HFFc6 (cell line): Measurements from ENCODE around the gene ATP5PO. TPM values are rescaled to one million over a fixed set of nuclear protein-coding genes. Genes with fewer than 3 reads are reported as not detected.

Source experiments
- DNase-seq: peaks from one replicate; pipeline ENCODE4 v3.0.0-alpha.2; 2018
- H3K27ac Mint-ChIP-seq: 2 replicates; pipeline ENCODE4 v1.8.0; 2020; ENCODE audit warnings: mild to moderate bottlenecking, mixed read lengths
- H3K27me3 Mint-ChIP-seq: 2 replicates; pipeline ENCODE4 v1.8.0; 2021; ENCODE audit warnings: mild to moderate bottlenecking, moderate library complexity, mixed read lengths; ENCODE audit not compliant: insufficient read depth
- H3K36me3 Mint-ChIP-seq: 2 replicates; pipeline ENCODE4 v1.8.0; 2021; ENCODE audit warnings: low read depth, mixed read lengths
- H3K4me1 Mint-ChIP-seq: 2 replicates; pipeline ENCODE4 v1.8.0; 2020; ENCODE audit warnings: low read depth, mixed read lengths
- H3K4me3 Mint-ChIP-seq: 2 replicates; pipeline ENCODE4 v1.8.0; 2020; ENCODE audit warnings: mild to moderate bottlenecking, moderate library complexity, mixed read lengths
- H3K9me3 Mint-ChIP-seq: 2 replicates; pipeline ENCODE4 v1.8.0; 2020; ENCODE audit warnings: mild to moderate bottlenecking, mixed read lengths
- total RNA-seq, 6 experiments: library from RNA; stranded (reverse); fragmentation: NEBNext Ultra II Directional; extraction: Animal tissue kit (Norgen Biotek cat#: 25700); gene quantifications; 2 replicates in 1 of 6; 3 replicates in 5 of 6; pipeline ENCODE4 v1.2.3, GENCODE V29; 2021
- TF ChIP-seq, protein P1 (sequence below): fragments of 200-600 bp; sonication (generic); IDR thresholded peaks from 2 replicates; pipeline ENCODE4 v1.5.0; 2021; ENCODE audit warnings: antibody characterized with exemption, mild to moderate bottlenecking

Gene ATP5PO
- total RNA-seq, 6 experiments from 2014 or later = 175 to 206 (median 192) TPM

DNA sequence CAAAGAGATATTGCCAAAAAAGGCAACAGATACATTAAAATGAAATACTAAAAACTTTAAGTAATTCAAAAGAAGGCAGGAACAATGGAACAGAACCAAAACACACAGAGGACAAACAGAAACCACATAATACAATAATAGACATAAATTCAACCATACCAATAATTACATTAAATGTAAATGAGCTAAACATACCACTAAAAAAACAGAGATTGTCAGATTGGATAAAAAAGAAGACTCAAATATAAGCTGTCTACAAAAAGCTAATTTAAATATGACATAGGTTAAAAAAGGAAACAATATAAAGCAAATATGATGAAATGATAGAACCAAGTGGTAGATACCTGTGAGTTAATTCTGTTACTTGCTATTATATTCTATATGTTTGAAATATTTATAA, 44.1 kb upstream of the ATP5PO start:
- H3K9me3 Mint-ChIP-seq = peaks cover 16% of the 10 kb centered on the region
- peaks cover 10% of the 10 kb centered on the region for H3K36me3 Mint-ChIP-seq
- DNase-seq = no peak
- no peak overlapping the region for H3K4me3 Mint-ChIP-seq
- TF ChIP-seq, protein P1, sequence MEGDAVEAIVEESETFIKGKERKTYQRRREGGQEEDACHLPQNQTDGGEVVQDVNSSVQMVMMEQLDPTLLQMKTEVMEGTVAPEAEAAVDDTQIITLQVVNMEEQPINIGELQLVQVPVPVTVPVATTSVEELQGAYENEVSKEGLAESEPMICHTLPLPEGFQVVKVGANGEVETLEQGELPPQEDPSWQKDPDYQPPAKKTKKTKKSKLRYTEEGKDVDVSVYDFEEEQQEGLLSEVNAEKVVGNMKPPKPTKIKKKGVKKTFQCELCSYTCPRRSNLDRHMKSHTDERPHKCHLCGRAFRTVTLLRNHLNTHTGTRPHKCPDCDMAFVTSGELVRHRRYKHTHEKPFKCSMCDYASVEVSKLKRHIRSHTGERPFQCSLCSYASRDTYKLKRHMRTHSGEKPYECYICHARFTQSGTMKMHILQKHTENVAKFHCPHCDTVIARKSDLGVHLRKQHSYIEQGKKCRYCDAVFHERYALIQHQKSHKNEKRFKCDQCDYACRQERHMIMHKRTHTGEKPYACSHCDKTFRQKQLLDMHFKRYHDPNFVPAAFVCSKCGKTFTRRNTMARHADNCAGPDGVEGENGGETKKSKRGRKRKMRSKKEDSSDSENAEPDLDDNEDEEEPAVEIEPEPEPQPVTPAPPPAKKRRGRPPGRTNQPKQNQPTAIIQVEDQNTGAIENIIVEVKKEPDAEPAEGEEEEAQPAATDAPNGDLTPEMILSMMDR = no peak
- peaks cover 34% of the 10 kb centered on the region for H3K4me1 Mint-ChIP-seq
- H3K27ac Mint-ChIP-seq = no peak overlapping the region
- H3K27me3 Mint-ChIP-seq = no peaks in the 10 kb centered on the region

- Mint-ChIP-seq H3K36me3 (peaks cover 2% of the 10 kb centered on the region), H3K27ac (no peak overlapping the region), H3K4me3 (no peak overlapping the region), H3K27me3 (no peaks in the 10 kb centered on the region), H3K4me1 (peaks cover 19% of the 10 kb centered on the region), H3K9me3 (peaks cover 7% of the 10 kb centered on the region)
- TF ChIP-seq, protein P1 = no peak
- no peak for DNase-seq
Measured at GRCh38 chr21:33954395-33954794, 38.8 kb upstream of the ATP5PO start.

DNA sequence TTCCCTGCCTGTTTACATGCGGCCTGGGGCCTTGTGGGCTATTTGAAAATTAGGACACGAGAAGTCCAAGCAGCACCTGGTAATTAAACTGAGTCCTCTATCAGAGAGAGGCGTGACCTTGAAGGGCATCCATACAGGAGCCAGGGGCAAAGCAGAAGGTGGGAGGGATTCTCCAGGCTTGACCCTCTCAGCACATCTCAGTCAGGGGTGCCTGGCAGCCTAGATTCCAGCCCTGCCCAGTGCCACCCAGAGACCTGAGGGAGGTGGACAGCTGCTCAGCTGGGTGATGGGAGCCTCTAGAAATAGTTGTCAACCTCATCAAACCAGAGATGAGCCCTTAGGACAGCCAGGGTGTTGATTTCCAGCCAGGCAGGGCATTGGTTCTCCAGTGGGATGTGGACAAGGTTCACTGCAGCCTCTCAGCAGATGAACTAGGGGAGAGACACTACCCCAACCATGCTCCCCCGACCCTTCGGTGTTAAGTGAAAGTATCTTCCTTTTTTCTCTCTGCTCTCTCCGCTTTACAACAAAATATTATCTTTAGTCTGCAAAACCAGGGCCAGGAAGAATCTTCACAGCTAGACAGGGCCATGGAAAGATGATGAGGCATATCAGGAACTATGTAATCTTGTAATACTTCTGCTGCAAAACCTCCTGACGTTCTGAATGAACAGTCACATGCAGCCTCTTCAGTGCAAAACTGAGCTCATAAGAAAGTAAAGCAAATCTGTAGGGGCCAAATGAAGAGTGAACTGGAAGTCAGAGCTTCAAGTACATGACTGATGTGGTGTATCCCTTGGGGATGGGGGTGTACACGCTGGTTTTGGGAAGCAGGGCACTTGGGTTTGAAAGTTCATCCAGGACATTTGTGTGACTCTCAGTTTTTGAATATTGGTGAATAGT, 35.9 kb upstream of the ATP5PO start:
- Mint-ChIP-seq H3K4me3 (no peak overlapping the region), H3K4me1 (peaks cover 40% of the 10 kb centered on the region), H3K36me3 (no peaks in the 10 kb centered on the region), H3K27me3 (peaks cover 3% of the 10 kb centered on the region; the same call in 1 of the 2 replicates), H3K27ac (peak overlapping the region; percentile 62), H3K9me3 (no peaks in the 10 kb centered on the region)
- peak; percentile 39 for DNase-seq
- TF ChIP-seq, protein P1 = no peak

- no peak overlapping the region for H3K4me3 Mint-ChIP-seq
- peaks cover 3% of the 10 kb centered on the region; the same call in 1 of the 2 replicates for H3K27me3 Mint-ChIP-seq
- H3K4me1 Mint-ChIP-seq = peaks cover 41% of the 10 kb centered on the region
- no peaks in the 10 kb centered on the region for H3K9me3 Mint-ChIP-seq
- TF ChIP-seq, protein P1 = no peak
- no peak overlapping the region for H3K27ac Mint-ChIP-seq
- H3K36me3 Mint-ChIP-seq = no peaks in the 10 kb centered on the region
- no peak for DNase-seq
Measured at GRCh38 chr21:33950431-33951079, 35.0 kb upstream of the ATP5PO start.

DNA sequence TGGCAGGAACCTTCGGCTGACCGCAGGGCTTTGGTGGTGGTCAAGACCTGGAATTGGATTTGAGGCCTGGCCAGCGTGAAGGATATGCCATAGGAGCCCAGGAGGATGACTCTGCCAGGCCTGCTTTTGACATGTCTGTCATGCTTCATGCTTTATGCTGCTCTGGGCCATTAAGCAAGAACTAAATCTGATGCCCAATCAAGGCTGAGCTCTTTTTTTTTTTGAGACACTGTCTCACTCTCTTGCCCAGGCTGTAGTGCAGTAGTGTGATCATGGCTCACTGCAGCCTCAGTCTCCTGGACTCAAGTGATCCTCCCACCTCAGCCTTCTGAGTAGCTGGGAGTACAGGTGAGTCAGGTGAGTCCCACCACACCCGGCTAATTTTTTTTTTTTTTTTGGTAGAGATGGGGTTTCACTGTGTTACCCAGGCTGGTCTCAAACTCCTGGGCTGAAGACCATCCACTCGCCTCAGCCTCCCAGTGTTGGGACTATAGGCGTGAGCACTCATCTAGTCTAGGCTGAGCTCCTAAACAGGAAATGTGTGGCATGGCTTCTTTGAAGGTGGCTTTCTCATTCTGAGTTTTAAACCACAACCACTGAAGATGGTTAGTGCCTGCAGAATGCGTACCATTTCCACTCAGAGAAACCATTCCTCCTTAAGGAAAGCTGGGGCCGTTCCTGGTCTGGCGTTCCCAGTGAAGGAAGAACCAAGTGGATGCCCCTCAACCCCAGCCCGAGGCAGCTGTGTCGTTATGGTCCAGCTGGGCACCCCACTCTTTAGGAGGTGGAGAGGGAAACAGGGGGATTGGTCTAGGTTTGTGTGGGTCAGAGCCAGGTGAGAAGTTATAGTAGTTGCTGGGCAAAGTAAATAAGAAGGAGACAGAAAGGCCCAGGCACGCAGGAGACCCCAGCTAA, 34.2 kb upstream of the ATP5PO start:
- H3K36me3 Mint-ChIP-seq = peaks cover 2% of the 10 kb centered on the region; the same call in 1 of the 2 replicates
- no peak overlapping the region for H3K4me3 Mint-ChIP-seq
- H3K27ac Mint-ChIP-seq = no peak overlapping the region
- peaks cover 3% of the 10 kb centered on the region; the same call in 1 of the 2 replicates for H3K27me3 Mint-ChIP-seq
- H3K9me3 Mint-ChIP-seq = no peaks in the 10 kb centered on the region
- H3K4me1 Mint-ChIP-seq = peaks cover 41% of the 10 kb centered on the region
- no peak for DNase-seq
- TF ChIP-seq, protein P1 = no peak
